ENCODE results near the gene MRPS21. TPM values are rescaled to one million over a fixed set of nuclear protein-coding genes. Genes with fewer than 3 reads are reported as not detected.
"Not testable (repeated sequence)": the region's sequence is repeated elsewhere in the genome, so short reads cannot be mapped to it uniquely, and the experiment has no call there.

MRPS21 gene
- polyA plus RNA-seq, 1 donor: 41.7 TPM

DNA sequence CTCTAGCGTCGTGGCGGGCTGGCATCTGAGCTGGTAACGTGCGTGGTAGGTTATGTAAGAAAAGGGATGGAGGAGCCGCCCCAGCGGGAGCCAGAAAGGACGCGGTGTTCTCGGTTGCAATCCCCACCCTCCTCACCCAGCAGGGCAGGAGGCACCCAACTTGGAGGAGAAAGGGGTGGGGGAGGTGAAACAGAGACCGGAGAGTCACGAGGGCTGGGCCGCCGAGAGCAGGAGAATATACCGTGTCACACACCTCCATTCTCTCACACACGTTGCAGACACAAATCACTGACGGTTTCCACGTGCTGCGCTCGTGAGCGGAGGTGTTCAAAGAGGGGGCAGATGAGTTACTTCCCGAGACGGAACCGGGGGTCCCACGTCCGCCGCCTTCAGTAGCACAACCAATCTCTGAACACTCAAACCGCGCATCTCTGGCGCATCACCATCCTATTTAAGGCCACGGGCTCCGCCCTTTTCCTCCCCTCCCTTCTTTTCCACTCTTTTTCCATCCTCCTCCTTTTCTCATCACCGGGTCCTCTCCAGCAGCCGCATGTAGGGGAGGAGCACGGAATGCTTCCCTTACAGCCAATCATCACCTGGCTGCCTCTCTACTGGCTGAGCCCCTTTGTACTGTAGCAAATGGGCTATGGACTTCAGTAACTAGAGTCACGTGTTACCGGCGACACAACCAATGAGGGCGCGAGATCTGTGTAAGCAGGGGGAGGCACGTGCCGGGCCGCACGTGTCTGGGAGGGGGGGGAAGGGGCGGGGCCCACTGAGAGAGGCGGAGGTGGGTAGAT lies 11.7 kb upstream of the MRPS21 start, which contains the start of gene CIART:
Gene CIART (plus strand): TSS at position 797 of the 800 bp plus-strand sequence. CDS start 714 bp downstream, outside the sequence.
- DNase-seq: peak; percentile 95

DNA sequence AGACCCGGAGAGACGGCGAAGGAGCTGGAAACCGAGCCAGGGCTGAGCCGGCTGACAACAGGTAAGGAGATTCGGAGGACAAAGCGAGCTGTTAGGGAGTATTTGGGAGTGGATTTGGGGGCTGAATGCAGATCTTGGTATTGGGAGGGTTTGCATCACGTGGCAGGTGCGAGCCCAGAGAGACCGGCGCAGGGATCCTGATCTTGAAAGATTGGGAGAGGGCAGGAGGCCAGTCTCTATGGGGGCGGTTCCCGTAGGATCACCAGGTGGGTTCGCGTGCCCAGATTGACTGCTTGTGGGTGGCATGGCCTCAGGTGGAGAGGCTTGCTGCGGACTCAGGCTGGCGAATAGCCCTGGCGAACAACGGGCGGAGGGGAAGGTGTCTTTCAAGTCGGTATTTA lies 11.1 kb upstream of the MRPS21 start:
- DNase-seq: no peak

DNA sequence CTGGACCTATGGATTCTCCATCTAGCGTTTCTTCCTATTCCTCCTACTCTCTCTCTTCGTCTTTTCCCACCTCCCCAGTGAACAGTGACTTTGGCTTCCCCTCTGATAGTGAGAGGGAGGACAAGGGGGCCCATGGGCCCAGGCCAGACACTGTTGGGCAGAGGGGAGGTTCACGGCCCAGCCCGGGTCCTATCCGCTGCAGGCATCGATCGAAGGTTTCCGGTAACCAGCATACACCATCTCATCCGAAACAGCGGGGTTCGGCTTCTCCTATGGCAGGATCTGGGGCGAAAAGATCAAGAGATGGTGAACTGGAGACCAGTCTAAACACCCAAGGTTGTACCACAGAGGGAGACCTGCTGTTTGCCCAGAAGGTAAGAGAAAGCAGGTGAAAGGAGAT lies 10.4 kb upstream of the MRPS21 start:
- DNase-seq: no peak

DNA sequence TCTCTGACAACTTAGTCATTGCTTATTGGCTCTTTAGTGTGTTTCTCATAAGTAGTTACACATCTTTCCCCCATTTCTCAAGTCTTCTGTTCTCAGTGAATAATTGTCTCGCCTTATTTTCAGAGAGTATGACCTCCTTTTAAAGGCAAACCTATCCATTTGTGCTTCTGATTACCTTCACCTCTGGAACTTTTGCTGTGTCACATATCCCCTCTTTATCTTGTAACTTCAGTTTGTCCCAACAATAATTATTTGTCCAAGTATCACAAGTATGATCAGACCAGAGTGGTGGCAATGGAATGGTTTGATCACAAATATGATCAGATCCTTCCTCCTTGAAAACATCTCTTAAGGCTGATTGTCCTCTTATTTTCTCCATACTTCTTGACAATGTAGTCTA lies 5.3 kb upstream of the MRPS21 start:
- no peak for DNase-seq

DNA sequence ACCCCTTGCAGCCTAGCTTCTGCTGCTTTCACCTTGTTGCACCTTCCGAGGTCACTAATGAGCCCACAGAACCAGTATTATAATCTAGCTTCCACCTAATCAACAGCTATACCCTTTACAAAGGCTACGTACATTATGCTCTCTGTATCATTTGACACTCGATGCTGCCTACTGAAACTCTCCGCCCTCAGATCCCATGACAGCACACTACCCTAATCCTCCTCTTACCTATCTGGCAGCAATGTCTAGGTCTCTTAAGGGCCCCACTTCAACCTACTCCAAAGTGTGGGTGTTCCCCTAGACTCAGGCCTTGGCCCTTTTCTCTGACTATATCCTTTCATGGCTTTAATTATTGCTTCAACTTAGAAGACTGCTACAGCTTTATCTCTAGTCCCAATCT lies 4.8 kb upstream of the MRPS21 start:
- DNase-seq: no peak

DNA sequence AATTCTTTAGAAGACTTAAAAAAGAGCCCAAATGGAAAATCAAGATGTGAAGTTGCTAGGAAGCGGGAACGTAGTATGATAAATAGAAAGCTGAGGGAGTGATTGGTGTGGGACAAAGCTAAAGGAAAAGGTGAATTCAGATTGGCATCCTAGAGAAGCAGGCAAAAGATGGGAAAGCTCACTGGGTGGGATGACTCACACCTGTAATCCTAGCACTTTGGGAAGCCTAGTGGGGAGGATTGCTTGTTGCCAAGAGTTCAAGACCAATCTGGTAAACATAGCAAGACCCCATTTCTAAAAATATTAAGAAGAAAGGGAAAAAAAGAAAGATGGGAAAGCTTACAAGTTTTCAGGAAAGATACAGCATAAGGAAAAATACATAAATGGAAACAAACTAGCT lies 1.8 kb downstream of the MRPS21 start:
- no peak for DNase-seq

DNA sequence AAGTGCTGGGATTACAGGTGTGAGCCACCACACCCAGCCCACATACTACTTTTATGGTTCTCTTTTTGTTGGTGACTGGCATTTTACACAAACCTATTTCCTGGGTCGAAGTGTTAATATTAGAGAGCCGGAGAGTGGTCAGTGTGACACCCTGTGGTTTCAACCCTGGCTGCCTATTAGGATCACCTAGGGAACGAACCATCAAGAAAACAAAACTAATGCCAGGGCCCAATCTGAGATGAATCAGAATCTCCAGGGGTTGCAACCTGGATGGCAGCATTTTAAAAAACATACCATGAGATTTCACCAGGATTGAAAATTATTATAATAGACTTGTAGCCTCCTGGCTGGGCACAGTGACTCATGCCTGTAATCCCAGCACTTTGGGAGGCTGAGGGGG lies 6.1 kb downstream of the MRPS21 start:
- DNase-seq: no peak

DNA sequence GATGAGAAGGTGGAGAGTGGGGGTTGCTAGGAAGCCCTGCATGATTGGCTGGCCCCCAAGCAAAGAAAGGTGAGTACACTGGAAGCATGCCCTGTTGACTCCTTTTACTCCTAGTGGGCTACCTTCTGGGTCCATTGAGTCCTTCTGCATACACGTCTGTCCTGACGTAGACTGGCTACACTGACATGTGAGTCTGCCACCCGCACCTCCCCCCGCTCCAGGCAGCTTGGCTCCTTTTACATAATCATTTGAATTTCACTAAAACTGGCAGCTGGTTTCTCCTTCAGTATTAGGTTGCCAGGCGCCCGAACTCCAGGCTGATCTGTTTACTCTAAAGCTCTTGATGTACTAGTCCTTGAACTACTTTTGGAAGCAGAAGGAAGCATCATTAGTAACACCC lies 8.7 kb downstream of the MRPS21 start:
- DNase-seq: no peak

DNA sequence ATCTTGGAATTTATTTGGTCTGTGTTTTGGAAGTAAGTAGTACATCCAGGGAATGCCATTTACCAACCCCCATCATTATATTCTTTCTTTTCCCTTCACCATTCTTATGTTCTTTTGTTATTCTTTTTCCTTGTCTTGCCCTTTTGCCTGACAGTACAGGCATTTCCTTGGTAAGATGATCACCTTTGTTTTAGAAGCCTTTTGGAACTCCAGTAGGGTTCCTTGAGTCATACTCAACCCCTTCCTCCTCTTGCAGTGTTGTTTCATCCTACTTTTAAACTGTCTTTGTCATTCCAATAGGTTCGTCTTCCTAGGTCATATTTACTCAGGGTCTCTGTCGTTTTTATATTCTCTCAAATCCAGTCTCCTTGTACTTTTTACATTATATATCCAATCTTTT lies 9.2 kb downstream of the MRPS21 start:
- no peak for DNase-seq

DNA sequence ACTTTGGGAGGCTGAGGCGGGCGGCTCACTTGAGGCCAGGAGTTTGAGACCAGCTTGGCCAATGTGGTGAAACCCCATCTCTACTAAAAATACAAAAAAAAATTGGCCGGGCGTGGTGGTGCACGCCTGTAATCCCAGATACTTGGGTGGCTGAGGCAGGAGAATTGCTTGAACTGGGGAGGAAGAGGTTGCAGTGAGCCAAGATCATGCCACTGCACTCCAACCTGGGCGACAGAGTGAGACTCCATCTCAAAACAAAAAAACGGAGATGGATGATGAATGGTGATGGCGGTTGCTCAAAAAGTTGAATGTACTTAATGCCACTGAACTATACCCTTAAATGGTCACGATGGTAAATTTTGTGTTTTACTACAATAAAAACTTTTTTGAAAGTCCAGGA lies 14.9 kb downstream of the MRPS21 start:
- DNase-seq: not testable (repeated sequence)

DNA sequence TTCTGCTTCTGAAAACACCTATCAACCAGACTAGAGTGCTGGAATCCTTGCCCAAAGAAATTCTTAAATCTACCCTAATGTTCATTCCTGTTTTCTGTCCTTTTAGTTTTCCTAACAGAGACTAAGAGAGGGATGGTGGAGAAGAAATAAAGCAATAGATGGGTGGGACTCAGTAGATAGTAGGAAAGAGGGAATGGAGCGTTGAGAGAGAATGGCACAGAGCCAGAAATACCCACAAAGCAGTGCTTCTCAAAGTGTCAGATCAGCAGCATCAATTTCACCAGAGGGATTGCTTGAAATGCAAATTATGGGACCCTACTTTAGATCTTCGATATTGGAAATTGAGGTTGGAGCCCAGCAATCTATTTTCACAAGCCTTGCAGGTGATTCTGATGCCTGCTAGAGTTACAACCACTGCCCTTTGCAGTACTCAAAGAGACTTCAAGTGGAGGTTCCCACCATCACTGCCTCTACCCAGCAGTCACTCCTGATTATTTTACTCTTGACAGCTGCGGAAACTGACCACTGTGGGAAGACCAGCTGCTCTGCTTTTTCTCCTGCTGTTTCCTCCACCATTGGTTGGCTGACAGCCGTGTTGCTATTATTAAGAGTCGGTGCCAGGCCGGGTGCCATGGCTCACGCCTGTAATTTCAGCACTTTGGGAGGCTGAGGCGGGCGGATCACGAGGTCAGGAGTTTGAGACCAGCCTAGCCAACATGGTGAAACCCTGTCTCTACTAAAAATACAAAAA lies 16.3 kb downstream of the MRPS21 start:
- DNase-seq: no peak

DNA sequence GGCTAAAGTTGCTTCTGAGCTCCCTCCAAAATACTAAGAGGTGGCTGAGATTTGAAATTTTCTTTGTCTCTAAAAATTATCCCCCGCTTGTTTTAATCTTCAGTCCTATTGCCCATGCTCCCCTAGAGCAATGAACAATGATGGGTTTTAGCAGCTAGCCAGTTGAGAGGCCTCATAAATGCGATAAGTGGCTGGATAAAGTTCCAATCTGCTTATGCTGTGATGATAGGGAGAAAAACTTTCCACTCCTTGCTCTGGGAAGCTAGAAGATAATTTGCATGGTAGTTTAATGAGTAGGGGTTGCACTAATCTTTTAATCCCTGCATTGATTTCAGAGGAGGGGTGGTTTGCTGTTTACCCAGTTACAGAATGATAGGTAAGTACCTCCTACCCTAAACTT lies 18.1 kb downstream of the MRPS21 start:
- DNase-seq: no peak

DNA sequence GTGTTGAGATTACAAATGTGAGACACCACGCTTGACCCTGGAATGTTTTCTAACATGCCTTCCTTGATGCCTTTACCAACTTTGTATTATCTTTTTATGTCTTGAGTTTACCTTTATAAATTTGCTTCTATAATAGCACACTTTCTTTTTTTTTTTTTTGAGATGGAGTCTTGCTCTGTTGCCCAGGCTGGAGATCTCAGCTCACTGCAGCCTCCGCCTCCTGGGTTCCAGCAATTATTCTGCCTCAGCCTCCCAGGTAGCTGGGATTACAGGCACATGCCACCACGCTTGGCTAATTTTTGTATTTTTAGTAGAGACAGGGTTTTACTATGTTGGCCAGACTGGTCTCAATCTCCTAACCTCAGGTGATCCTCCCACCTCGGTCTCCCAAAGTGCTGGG lies 21.0 kb downstream of the MRPS21 start:
- not testable (repeated sequence) for DNase-seq

DNA sequence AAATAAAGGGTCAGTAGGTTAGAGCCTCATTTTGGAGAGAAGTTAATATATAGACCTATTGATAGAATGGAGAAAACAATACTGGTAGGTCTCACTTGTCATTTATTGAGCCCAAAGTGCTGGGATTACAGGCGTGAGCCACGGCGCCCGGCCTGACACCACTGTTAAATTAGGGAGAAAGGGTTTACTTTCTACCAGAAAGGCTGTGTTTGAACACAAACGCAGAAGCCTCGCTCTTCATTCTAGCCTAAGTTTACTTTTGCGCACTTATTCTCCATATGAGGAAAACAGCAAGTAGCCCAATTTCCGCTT lies 27.0 kb downstream of the MRPS21 start:
- DNase-seq: no peak

DNA sequence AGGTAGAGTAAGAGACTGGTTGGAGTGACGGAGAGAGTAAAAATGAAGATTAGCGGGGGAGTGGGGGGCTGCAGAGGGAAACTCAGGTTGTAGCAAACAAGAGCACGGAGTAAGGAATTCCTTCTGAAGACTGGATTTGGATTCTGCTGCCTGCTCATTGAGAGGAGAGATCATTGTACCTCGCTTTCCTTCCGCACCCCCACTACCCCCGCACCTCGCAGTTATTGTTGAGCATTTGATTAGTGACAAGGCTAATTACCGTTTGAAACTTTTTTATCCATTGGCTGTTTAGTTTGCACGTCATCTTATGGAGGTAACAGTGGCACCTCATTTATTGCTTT lies 28.1 kb downstream of the MRPS21 start:
- no peak for DNase-seq

DNA sequence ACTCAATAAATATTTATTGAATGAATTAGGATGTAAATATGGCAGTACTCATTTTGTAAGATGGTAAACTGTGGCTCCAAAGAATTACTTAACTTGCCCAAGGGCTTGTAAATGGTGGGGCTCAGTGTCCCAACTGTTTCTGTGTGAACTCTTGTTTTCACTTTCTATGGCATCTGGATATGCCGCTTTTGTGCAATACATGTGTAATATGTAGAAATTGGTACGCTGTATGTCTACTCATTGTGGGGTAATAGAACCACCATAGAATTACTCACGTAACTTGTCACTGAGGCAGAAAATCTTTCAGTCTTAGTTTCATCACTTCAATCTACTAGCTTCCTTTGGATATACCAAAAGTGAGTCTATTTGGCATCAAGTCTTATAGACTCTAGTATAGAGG lies 28.6 kb downstream of the MRPS21 start:
- no peak for DNase-seq

DNA sequence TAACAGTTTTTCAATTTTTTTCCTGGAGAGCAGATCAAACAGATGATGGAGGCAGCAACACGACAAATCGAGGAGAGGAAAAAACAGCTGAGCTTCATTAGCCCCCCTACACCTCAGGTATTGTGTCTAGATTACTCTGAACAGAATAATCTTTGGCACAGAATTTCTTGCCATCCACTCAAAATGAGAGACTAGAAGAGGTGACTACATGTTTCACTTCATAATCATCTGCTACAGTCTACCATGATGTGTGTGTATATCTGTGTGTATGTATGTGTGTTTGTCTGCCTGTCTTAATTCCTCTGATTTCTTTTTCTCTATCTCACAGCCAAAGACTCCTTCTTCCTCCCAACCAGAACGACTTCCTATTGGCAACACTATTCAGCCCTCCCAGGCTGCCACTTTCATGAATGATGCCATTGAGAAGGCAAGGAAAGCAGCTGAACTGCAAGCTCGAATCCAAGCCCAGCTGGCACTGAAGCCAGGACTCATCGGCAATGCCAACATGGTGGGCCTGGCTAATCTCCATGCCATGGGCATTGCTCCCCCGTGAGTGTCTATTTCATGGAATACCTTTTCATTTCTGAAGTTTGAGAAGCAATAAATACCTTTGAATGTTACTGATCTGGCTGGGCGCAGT lies 39.1 kb downstream of the MRPS21 start:
- DNase-seq: no peak

DNA sequence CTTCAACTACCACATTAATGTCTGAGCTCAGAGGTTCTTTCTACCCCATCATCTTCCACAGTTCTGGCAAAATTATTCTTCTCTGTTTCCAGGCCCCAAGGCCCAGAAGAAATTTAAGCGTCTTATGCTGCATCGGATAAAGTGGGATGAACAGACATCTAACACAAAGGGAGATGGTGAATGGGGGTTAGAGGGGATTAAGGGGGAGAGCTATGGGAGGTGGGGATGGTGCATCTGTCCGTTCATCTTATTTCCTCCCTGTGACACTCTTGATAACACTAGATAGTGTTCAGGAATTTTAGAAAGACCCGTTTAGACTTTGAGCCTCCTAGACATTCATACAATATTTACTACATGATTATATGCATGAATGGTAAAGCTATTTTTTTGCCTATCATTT lies 52.7 kb downstream of the MRPS21 start:
- DNase-seq: no peak

DNA sequence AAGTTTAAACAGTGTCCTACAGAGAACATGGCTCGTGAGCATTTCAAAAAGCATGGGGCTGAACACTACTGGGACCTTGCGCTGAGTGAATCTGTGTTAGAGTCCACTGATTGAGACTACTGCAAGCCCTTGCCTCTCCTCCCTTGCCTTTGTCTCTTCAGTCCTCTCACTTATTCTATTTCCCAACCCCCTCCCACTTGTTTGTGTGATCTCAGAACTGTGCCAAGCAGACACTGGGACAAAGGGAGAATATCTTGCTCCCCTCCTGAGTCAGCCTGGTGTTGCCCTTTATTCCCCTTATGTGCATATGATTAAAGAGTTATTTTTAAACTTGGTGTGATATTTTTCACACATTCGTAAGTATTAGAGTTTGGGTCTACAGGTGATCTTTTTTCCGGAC lies 59.2 kb downstream of the MRPS21 start:
- no peak for DNase-seq
